ENCODE results near the gene TRPM5. TPM values are rescaled to one million over a fixed set of nuclear protein-coding genes. Genes with fewer than 3 reads are reported as not detected.

Gene TRPM5
- total RNA-seq, 1 donor from 2014 or later, result 0.34 TPM

DNA sequence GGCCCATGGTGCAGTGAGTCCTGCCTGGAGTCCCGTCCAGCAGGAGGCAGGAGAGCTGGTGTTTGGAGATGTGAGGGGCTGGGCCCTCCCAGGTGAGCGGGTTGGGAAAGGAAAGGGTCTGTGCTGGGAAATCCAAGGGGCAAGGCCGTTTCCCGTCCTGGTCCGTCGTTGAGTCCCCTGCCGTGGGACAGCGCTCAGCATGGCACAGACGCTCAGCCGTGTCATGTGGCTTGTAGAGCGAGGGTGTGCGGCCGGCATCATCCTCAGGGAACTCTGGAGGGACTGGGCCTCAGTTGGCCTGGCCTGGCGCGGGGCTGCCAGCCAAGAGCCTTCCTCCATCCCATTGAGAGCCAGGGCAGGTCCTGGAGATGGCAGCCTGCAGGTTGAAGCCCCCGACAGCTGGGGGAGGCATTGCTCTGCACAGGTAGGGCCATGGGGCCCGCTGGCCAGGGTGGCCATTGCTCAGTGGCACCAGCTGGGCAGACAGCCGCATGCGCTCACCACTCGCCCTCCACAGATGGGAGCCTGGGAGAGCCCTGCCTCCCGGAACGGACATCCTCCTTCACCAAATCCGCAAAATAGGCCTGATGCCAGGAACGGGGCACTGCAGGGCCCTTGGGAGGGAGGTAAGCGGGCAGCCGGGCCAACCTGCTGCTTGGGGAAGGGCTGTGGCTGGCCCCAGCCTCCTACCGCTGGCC, 29.2 kb upstream of the TRPM5 start:
- no peaks in the 10 kb centered on the region for H3K9me3 ChIP-seq (ENCODE audit: low read depth)
- Mint-ChIP-seq H3K36me3 (no peaks in the 10 kb centered on the region), H3K9me3 (peaks cover 8% of the 10 kb centered on the region), H3K4me3 (no peak overlapping the region), H3K27ac (no peak overlapping the region), H3K4me1 (peaks cover 3% of the 10 kb centered on the region), H3K27me3 (ENCODE audit: insufficient read depth, low read depth) (peaks cover 18% of the 10 kb centered on the region)
- H3K4me3 ChIP-seq, result no peak overlapping the region
- no peaks in the 10 kb centered on the region for H3F3A ChIP-seq (ENCODE audit: low read depth)
- H4K20me1 ChIP-seq (ENCODE audit: low read depth), result no peaks in the 10 kb centered on the region
- TF ChIP-seq EZH2phosphoT487 (IDR thresholded peaks at IDR 0.05) (no peak), EZH2 (IDR thresholded peaks at IDR 0.05) (no peak)
- TF ChIP-seq, protein P1, sequence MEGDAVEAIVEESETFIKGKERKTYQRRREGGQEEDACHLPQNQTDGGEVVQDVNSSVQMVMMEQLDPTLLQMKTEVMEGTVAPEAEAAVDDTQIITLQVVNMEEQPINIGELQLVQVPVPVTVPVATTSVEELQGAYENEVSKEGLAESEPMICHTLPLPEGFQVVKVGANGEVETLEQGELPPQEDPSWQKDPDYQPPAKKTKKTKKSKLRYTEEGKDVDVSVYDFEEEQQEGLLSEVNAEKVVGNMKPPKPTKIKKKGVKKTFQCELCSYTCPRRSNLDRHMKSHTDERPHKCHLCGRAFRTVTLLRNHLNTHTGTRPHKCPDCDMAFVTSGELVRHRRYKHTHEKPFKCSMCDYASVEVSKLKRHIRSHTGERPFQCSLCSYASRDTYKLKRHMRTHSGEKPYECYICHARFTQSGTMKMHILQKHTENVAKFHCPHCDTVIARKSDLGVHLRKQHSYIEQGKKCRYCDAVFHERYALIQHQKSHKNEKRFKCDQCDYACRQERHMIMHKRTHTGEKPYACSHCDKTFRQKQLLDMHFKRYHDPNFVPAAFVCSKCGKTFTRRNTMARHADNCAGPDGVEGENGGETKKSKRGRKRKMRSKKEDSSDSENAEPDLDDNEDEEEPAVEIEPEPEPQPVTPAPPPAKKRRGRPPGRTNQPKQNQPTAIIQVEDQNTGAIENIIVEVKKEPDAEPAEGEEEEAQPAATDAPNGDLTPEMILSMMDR (IDR thresholded peaks at IDR 0.05), result no peak
- no peak overlapping the region for H3K9ac ChIP-seq
- no peak overlapping the region for H2AFZ ChIP-seq (replicated peaks)
- no peak for DNase-seq (ENCODE audit: low spot score)
- no peaks in the 10 kb centered on the region for H3K36me3 ChIP-seq
- H3K79me2 ChIP-seq (ENCODE audit: low read depth), result no peaks in the 10 kb centered on the region
- no peak overlapping the region for H3K27ac ChIP-seq
- H3K27me3 ChIP-seq, result peaks cover 79% of the 10 kb centered on the region
- no peaks in the 10 kb centered on the region for H3K4me1 ChIP-seq
- H3K4me2 ChIP-seq, result no peak overlapping the region

DNA sequence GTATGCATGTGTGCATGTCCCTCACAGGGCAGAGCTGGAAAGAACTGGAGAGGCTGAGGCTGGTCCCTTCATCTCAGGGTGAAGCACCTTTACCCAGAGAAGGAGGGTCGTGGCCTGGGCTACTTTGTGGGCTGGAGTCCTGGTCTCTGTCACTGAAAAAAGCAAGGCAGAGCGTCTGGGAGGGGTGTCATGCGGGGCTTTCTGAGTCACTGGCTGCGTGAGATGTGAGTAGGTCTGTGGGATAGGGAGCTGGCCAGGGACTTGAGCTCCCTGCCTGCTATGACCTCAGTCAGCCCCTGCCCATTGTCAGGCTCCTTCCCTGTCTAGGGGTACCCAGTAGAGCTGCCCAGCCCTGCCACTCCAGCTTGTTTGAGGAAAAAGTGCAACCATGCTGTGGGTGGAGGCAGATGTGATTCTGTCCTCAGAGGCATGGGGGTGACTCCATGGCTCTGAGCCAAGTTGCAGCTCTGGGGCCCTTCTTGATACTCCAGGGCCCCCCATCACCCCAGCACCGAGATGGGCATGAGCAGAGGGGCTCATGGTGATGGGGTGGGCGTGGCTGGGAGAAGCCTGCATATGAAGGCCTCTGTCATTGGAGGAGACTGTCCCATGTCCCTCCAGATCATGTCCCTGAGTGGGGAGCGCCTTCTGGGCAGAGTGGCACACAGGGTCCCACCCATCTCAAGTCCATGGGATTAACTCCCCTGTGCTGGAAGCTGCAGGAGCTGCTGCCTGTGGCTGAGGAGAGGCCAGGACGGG, 28.3 kb upstream of the TRPM5 start:
- H3K4me1 Mint-ChIP-seq, result peaks cover 3% of the 10 kb centered on the region
- no peak overlapping the region for H2AFZ ChIP-seq (replicated peaks)
- no peaks in the 10 kb centered on the region for H3K9me3 ChIP-seq (ENCODE audit: low read depth)
- H3K79me2 ChIP-seq (ENCODE audit: low read depth), result no peaks in the 10 kb centered on the region
- no peaks in the 10 kb centered on the region for H3K4me1 ChIP-seq
- H3K4me2 ChIP-seq, result no peak overlapping the region
- no peak overlapping the region for H3K27ac Mint-ChIP-seq
- no peak overlapping the region for H3K4me3 ChIP-seq
- peaks cover 84% of the 10 kb centered on the region for H3K27me3 ChIP-seq
- no peaks in the 10 kb centered on the region for H3K36me3 Mint-ChIP-seq
- TF ChIP-seq EZH2 (IDR thresholded peaks at IDR 0.05) (no peak), EZH2phosphoT487 (IDR thresholded peaks at IDR 0.05) (no peak)
- TF ChIP-seq, protein P1 (IDR thresholded peaks at IDR 0.05), result no peak
- H4K20me1 ChIP-seq (ENCODE audit: low read depth), result no peaks in the 10 kb centered on the region
- H3K9ac ChIP-seq, result no peak overlapping the region
- peak overlapping the region; percentile 1 for H3K4me3 Mint-ChIP-seq
- peaks cover 16% of the 10 kb centered on the region for H3K27me3 Mint-ChIP-seq (ENCODE audit: insufficient read depth, low read depth)
- H3K9me3 Mint-ChIP-seq, result peaks cover 3% of the 10 kb centered on the region
- H3K27ac ChIP-seq, result no peak overlapping the region
- DNase-seq (ENCODE audit: low spot score), result no peak
- H3K36me3 ChIP-seq, result no peaks in the 10 kb centered on the region
- H3F3A ChIP-seq (ENCODE audit: low read depth), result no peaks in the 10 kb centered on the region

DNA sequence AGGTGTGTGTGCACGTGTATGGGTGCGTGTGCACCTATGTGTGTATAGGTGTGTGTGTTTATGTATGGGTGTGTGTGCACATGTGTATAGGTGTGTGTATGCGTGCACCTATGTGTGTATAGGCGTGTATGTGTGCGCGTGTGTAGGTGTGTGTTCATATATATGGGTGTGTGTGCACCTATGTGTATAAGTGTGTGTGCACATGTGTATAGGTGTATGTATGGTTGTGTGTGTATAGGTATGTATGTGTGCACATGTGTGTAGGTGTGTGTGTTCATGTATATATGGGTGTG, 27.4 kb upstream of the TRPM5 start:
- no peaks in the 10 kb centered on the region for H3F3A ChIP-seq (ENCODE audit: low read depth)
- no peaks in the 10 kb centered on the region for H3K36me3 ChIP-seq
- no peak for TF ChIP-seq EZH2phosphoT487 (IDR thresholded peaks at IDR 0.05)
- TF ChIP-seq EZH2 (IDR thresholded peaks at IDR 0.05), result no peak
- TF ChIP-seq, protein P1 (IDR thresholded peaks at IDR 0.05), result no peak
- DNase-seq (ENCODE audit: low spot score), result no peak
- H3K4me3 ChIP-seq, result no peak overlapping the region
- Mint-ChIP-seq H3K27ac (no peak overlapping the region), H3K4me1 (peaks cover 3% of the 10 kb centered on the region), H3K36me3 (no peaks in the 10 kb centered on the region), H3K27me3 (ENCODE audit: insufficient read depth, low read depth) (peaks cover 16% of the 10 kb centered on the region), H3K9me3 (peaks cover under 1% of the 10 kb centered on the region), H3K4me3 (peak overlapping the region; percentile 8)
- H3K9me3 ChIP-seq (ENCODE audit: low read depth), result no peaks in the 10 kb centered on the region
- H3K4me1 ChIP-seq, result no peaks in the 10 kb centered on the region
- no peak overlapping the region for H2AFZ ChIP-seq (replicated peaks)
- peaks cover 84% of the 10 kb centered on the region for H3K27me3 ChIP-seq
- no peak overlapping the region for H3K9ac ChIP-seq
- no peaks in the 10 kb centered on the region for H3K79me2 ChIP-seq (ENCODE audit: low read depth)
- H3K27ac ChIP-seq, result no peak overlapping the region
- no peak overlapping the region for H3K4me2 ChIP-seq
- H4K20me1 ChIP-seq (ENCODE audit: low read depth), result no peaks in the 10 kb centered on the region

All from neural progenitor cell (in vitro differentiated cells).